ENCODE data around the gene EIF2S1.
"Not testable (repeated sequence)": the region's sequence is repeated elsewhere in the genome, so short reads cannot be mapped to it uniquely, and the experiment has no call there.

The EIF2S1 gene

DNA sequence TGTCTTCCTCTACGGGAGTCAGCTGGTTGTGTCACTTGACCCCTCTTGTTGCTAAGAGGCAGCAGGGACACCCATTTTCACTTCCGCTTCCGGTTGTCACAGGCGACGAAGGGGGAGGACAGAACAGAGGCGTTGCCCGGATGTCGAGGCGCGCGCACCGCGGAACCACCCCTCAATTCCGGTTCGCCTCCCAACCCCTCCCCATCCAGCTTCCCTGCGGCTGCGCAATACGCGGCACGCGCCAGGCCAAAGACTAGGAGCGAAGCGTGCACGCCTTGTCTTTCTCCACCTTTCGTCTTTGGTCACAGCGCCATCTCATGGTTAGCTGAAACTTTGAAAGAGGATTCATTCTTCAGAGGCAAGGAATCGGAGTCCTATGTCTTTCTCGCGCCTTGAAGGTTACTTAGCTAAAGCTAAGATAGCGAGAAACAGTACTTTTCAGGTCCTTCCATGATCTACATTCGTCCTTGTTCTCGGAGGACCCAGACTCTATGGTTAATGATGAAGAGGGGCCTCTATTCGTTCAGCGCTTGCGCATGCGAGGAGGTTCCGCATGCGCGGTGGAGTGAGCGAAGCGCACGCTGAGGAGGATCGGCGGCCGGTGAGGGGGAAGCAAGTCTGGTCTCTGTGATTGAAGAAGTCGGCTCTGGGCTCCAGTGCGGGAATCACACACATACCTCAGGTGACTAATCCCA lies at the start of gene EIF2S1, which contains the start of gene ATP6V1D:
TSS of gene EIF2S1 (plus strand) at position 554 of the 695 bp plus-strand sequence. CDS start 4,440 bp downstream, outside the sequence.
TSS of gene ATP6V1D (minus strand) at position 30 of the 695 bp plus-strand sequence. CDS start 106 bp downstream, outside the sequence.
- DNase-seq: peak; percentile 99

- DNase-seq: no peak
Observed at GRCh38 chr14:67311868-67312267, 48.3 kb upstream of the EIF2S1 start.

DNA sequence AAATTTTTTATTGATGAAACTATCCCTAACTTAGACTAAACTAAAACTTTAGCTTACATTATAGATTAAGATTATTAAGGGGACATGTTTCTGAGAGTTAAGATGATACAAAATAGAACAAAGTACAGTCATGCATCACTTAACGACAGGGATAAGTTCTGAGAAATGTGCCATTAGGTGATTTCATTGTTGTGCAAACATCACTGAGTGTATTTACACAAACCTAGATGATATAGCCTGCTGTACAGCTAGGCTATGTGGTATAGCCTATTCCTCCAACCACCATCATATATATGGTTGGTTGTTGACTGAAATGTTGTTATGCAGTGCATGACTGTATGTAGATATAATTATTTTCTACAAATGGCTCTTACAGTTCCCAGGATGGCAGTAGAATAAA lies 47.0 kb upstream of the EIF2S1 start:
- no peak for DNase-seq

GRCh38 chr14:67317822-67318221 lies 42.3 kb upstream of the EIF2S1 start:
- DNase-seq: no peak

DNA sequence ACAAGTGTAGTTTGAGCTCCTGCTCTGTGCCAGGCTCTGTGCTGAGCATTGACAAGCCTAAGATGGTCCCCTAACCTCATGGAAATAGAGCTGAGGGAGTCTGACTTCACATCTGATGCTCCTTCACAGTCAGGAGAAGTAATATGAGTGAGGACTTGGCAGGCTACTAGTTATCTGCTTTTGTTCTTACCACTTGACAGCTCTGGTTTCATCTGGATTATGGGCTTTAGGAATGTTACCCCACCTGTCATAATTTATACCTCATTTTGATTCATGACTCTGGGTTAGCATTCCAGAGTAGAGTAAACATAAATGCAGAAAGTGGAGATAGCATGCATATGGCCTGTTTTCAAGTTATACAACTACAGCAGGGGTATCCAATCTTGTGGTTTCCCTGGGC lies 41.0 kb upstream of the EIF2S1 start:
- DNase-seq: no peak

DNA sequence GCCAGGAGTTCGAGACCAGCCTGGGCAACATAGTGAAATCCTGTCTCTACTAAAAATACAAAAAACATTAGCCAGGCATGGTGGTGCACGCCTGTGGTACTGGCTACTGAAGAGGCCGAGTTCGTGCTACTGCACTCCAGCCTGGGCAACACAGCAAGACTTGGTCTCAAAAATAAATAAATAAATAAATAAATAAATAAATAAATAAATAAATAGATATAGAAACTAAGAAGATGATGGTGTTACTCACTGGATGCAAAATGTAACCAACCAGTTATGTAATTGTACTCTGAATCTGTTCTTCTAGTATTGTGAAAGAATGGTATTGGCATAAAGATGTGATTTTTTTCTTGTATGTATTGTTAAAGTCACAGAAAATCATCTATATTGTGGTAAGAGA lies 30.5 kb upstream of the EIF2S1 start:
- not testable (repeated sequence) for DNase-seq

DNA sequence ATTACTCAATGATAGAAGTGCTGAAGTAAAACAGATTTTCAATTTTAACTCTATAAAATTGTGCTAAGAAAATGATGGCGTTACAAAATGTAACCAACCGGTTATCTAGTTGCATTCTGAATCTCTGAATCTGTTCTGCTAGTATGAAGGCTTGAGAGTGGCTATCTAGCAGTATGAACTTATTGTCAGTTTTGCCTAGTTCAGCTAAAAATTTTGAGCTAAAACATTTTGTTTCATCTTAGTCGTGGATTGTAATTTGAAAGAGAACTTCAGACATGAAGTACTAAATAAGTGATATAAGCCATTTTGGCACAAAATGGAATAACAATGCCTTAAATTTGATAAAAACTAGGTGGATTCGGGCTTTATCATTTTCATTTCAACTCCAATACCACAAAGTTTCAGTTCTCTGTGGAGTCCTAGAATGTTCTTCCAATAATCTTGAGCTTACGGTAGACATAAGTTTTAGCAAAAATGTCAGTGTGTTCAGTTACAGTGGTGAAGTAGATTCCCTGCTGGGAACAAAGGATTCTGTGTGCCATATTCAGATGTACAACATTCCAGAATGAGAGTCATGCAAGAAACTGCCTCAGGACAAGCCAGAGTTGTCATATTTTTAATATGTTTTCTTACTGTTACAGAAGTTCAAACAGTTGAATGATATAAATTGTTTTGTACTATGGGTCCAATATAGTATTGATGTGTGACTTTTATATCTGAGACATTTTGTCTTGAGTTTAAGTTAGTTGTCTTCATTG lies 28.6 kb upstream of the EIF2S1 start:
- DNase-seq: no peak

GRCh38 chr14:67332468-67332867 lies 27.7 kb upstream of the EIF2S1 start:
- no peak for DNase-seq

- DNase-seq: no peak
Observed at GRCh38 chr14:67335781-67336180, 24.3 kb upstream of the EIF2S1 start.

- DNase-seq: not testable (repeated sequence)
Observed at GRCh38 chr14:67341231-67341630, 18.9 kb upstream of the EIF2S1 start.

- DNase-seq: no peak
Observed at GRCh38 chr14:67343601-67344230, 16.4 kb upstream of the EIF2S1 start.

DNA sequence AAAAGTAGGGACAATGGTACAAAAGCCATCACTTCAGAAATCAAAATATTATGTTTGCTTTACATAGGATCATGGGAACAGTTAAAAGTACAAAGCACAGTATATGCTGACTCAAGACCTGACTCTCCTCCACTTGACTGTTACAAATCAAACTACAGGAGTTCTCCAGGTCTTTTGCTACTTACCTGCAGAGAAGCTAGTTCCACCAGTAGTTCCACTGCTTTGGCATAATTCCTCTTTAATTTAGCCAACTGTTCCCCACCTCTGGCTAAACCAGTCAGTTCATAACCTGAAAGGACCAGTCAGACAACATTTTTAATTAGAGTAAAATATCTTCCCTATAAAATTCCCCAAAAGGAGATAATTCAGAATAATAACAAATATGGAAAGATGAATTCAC lies 14.5 kb upstream of the EIF2S1 start:
- DNase-seq: no peak

DNA sequence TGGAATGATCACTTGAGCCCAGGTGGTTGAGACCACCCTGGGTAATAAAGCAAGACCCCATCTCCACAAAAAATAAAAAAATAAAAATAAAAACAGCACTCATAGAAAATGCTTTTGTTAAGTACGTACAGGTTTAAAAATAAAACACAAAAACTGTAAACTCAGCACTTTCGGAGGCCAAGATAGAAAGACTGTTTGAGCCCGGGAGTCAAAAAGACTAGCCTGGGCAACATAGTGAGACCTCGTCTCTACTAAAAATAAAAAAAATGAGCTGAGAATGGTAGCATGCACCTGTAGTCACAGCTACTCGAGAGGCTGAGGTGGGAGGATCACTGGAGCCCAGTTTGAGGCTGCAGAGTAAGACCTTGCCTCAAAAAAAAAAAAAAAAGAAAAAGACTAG lies 8.1 kb upstream of the EIF2S1 start:
- no peak for DNase-seq

- DNase-seq: no peak
Observed at GRCh38 chr14:67357186-67357968, 2.8 kb upstream of the EIF2S1 start.

GRCh38 chr14:67357969-67358354 lies 2.2 kb upstream of the EIF2S1 start:
- DNase-seq: no peak

- DNase-seq: no peak
Observed at GRCh38 chr14:67358924-67359774, 979 bp upstream of the EIF2S1 start.

DNA sequence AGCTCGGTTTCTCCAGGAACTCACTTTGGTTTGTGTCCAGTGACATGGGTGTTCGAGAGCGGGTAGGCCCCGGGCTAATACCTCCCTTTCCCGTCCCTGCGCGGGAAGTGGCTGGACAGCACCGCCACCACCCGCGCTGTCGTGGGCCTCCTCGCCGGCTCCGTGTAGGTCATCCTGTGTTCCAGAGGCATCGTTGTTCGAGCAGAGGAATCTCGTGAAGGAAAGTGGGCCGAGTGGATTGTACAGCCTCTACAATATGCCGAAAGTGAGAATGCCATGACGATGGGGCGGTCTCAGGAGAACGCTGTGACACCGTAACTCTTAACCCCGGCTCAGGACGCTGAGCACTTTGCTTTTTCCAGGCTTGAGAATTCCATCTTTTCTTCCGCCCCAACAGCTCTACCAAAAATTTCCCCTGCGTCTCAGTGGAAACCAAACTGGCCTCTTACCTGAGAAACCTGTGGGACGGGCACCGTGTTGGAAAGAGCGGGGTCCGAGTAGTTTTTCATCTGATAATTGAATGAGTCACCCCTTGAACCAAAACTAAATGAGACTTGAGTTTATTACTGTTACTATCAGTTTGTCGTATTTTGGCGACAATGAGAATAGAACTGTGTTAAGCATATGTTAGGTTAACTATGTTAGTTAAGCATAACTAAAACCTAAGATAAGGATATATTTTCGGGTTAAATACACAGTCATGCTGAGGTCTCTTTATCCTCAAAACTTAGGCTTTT lies 510 bp downstream of the EIF2S1 start:
- no peak for DNase-seq

GRCh38 chr14:67365476-67365875 lies 5.3 kb downstream of the EIF2S1 start:
- DNase-seq: no peak

GRCh38 chr14:67370830-67371229 lies 10.7 kb downstream of the EIF2S1 start:
- no peak for DNase-seq

DNA sequence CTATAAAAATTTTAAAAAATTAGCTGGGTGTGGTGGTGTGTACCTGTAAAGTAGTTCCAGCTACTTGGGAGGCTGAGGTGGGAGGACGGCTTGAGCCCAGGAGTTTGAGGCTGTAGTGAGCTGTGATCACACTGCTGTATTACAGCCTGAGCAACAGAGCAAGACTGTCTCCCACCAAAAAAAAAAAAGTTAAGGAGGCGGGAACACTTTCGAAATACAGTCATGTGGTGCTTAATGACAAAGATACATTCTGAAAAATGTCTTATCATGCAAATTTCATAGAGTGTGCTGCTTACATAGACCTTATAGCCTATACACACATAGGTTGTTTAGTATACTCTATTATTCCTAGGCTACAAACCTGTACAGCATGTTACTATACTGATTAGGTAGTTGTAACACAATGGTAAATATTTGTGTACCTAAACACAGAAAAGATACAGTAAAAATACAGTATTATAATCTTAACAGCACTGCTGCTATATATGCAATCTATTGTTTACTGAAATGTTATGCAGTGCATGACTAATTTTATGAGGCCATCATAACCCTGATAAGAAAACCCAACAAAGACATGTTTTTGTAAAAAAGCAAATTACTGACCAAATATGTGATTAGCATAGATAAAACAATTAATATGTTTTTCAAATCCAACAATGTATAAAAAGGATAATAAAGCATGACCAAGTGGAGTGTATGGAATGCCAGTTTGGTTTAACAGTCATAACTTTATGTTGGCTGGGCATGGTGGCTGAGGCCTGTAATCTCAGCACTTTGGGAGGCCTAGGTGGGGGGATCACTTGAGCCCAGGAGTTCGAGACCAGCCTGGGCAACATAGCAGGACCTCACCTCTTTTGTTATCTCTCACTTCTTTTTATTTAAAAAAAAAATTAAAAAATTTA lies 11.4 kb downstream of the EIF2S1 start:
- no peak for DNase-seq
